ENCODE measurements around the gene HOXD11. TPM values are rescaled to one million over a fixed set of nuclear protein-coding genes. Genes with fewer than 3 reads are reported as not detected.

The HOXD11 gene
- total RNA-seq, 2 donors from 2014 or later, result not detected

GRCh38 chr2:176110415-176111308 lies 3.6 kb downstream of the HOXD11 start:
- peaks cover 0 to 71% of the 10 kb centered on the region in 2 donors for H3K27me3 ChIP-seq
- 13 to 21% methylated on average over 7 of the region's 7 CpGs for WGBS, 2 donors

GRCh38 chr2:176111309-176111663 lies 4.2 kb downstream of the HOXD11 start:
- WGBS, 2 donors, result 1 to 7% methylated on average over 16 of the region's 16 CpGs
- H3K27ac ChIP-seq, result no peak overlapping the region
- peaks cover 15% of the 10 kb centered on the region for H3K4me1 ChIP-seq
- H3K4me3 ChIP-seq, result no peak overlapping the region
- DNase-seq (peak in 2 of 4 donors; percentile 37), ATAC-seq (no peak)
- TF ChIP-seq POLR2A (IDR thresholded peaks at IDR 0.05) (no peak), CTCF (IDR thresholded peaks at IDR 0.05) (peak in 6 of 7 experiments; percentile 28 to 38 (median 34))
- peaks cover 0 to 72% of the 10 kb centered on the region in 2 donors for H3K27me3 ChIP-seq
- no peaks in the 10 kb centered on the region for H3K9me3 ChIP-seq
- intact Hi-C loops (cut with DNase I), result no loop called here
- no peaks in the 10 kb centered on the region for H3K36me3 ChIP-seq (replicated peaks in 1 of 2; ENCODE audit: insufficient read depth in 1 of 2, low read depth in 2 of 2)

More at GRCh38 chr2:176110415-176111308, 3.6 kb downstream of the HOXD11 start:
- TF ChIP-seq CTCF (IDR thresholded peaks at IDR 0.05), result no peak
- TF ChIP-seq POLR2A (IDR thresholded peaks at IDR 0.05), result no peak
- no peak overlapping the region for H3K27ac ChIP-seq
- H3K36me3 ChIP-seq (replicated peaks in 1 of 2; ENCODE audit: insufficient read depth in 1 of 2, low read depth in 2 of 2), result no peaks in the 10 kb centered on the region
- ATAC-seq, result no peak
- no peaks in the 10 kb centered on the region for H3K9me3 ChIP-seq
- DNase-seq, result no peak
- intact Hi-C loops (cut with DNase I), result no loop called here
- no peak overlapping the region for H3K4me3 ChIP-seq
- H3K4me1 ChIP-seq, result peaks cover 15% of the 10 kb centered on the region

GRCh38 chr2:176111846-176112374 lies 4.8 kb downstream of the HOXD11 start:
- intact Hi-C loops (cut with DNase I), result no loop called here
- peaks cover 0 to 72% of the 10 kb centered on the region in 2 donors for H3K27me3 ChIP-seq
- ATAC-seq (no peak), DNase-seq (no peak)
- TF ChIP-seq CTCF (IDR thresholded peaks at IDR 0.05), result no peak
- no peak for TF ChIP-seq POLR2A (IDR thresholded peaks at IDR 0.05)
- H3K36me3 ChIP-seq (replicated peaks in 1 of 2; ENCODE audit: insufficient read depth in 1 of 2, low read depth in 2 of 2), result no peaks in the 10 kb centered on the region
- no peak overlapping the region for H3K4me3 ChIP-seq
- H3K9me3 ChIP-seq, result no peaks in the 10 kb centered on the region
- H3K4me1 ChIP-seq, result peaks cover 12% of the 10 kb centered on the region
- WGBS, 2 donors, result 3 to 4% methylated on average over 23 to 29 of the region's 29 CpGs
- no peak overlapping the region for H3K27ac ChIP-seq

- intact Hi-C loops (cut with DNase I), result no loop called here
- ATAC-seq (no peak), DNase-seq (no peak)
- TF ChIP-seq CTCF (IDR thresholded peaks at IDR 0.05) (no peak), POLR2A (IDR thresholded peaks at IDR 0.05) (no peak)
- WGBS, 2 donors, result 7 to 12% methylated on average over 13 to 40 of the region's 40 CpGs
- Histone ChIP-seq H3K36me3 (replicated peaks in 1 of 2; ENCODE audit: insufficient read depth in 1 of 2, low read depth in 2 of 2) (no peaks in the 10 kb centered on the region), H3K27ac (no peak overlapping the region), H3K4me1 (peaks cover 7% of the 10 kb centered on the region), H3K4me3 (no peak overlapping the region), H3K27me3 (peaks cover 0 to 75% of the 10 kb centered on the region in 2 donors), H3K9me3 (no peaks in the 10 kb centered on the region)
These were observed 5.6 kb downstream of the HOXD11 start for GRCh38 chr2:176112375-176113302.

Data from body of pancreas (tissue), 4 donors.